Inferior parietal cortex (tissue), 1 donor: ENCODE results near the gene RBSN.
A peak's percentile ranks its signal among the peaks of the same experiment; 100 is the strongest.
"Not testable (repeated sequence)": the region's sequence is repeated elsewhere in the genome, so short reads cannot be mapped to it uniquely, and the experiment has no call there.

Source experiments
- DNase-seq: peaks from one replicate; pipeline ENCODE4 v3.0.0-alpha.2; 2016; ENCODE audit errors: extremely low spot score

The RBSN gene

GRCh38 chr3:15098503-15099363 lies at the start of gene RBSN:
RBSN (minus strand) TSS chr3:15099148; CDS start chr3:15096120, 3,028 bp downstream.
- peak; percentile 97 for DNase-seq

DNA sequence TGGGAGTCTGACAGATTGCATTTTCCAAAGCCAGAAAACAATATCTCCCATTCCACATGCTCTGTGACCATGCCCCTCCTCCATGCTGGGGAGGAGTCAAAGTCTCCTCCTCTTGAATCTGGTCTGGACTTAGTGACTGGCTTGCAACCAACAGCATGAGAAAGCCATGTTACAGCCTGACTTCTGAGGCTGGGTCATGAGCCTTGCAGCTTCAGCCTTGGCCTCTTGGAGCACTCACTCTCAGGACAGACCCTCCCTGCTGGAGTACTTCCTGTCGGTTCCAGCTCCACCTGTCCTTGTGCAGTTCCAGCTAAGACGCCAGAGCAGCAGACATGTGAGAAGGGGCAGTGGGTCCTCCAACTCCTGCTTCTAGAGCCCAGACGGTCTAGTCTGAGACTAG lies 49.7 kb upstream of the RBSN start:
- DNase-seq, result peak; percentile 31

- not testable (repeated sequence) for DNase-seq
These were observed 37.9 kb upstream of the RBSN start for GRCh38 chr3:15136885-15137284.

DNA sequence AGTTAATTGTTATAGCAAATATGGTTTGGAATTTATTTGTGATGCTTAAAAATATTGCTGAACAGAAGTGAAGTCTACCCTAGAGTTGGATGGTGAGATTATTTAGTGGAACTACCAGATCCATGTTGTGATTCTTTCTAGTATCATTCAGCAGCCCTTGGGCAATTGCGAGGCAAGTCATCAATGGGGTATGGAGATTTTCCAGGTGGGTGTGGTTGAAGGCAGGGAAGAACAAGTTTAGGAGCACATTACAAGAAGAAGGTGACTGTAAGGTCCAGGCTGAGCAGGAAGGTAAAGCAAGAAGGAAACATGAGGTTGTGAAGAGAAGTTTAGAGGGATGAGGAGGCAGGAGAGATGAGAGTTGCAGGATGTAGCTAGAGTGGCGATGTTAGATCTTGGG lies 36.0 kb upstream of the RBSN start:
- not testable (repeated sequence) for DNase-seq

DNA sequence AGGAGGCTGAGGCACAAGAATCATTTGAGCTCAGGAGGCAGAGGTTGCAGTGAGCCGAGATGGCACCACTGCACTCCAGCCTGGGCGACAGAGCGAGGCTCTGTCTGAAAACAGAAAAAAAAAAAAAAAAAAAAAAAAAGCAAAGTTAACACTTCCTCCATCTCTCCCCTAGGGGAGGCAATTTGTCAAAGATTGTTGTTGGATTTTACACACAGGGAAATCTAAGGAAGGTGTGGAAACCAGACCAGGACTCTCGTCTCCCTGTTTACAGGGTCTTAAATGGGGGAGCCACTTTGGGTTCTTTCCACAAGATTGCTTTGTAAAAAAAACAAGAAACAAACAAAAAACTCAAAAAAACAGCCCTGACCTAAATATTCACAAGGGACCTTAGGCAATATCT lies 29.5 kb upstream of the RBSN start:
- DNase-seq, result not testable (repeated sequence)

GRCh38 chr3:15126975-15127374 lies 28.0 kb upstream of the RBSN start:
- DNase-seq, result not testable (repeated sequence)

- no peak for DNase-seq
These were observed 23.4 kb upstream of the RBSN start for GRCh38 chr3:15122398-15122797.

DNA sequence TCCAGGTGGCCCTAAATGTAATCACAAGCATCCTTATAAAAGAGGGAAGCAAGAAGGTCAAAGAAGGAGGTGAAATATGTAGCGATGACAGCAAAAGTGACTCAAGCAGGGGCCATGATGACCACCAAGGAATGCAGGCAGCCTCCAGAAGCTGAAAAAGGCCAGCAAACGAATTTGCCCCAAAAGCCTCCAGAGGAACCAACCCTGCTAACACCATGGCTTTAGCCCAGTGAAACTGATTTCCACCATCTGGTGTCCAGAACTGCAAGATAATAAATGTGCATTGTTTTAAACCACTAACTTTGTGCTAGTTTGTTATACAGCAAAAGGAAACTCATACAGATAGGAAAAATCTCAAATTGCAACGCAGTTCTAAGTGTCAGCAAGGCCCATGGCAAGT lies 23.0 kb upstream of the RBSN start:
- DNase-seq, result no peak

- DNase-seq, result no peak
These were observed 22.0 kb upstream of the RBSN start for GRCh38 chr3:15120986-15121385.

DNA sequence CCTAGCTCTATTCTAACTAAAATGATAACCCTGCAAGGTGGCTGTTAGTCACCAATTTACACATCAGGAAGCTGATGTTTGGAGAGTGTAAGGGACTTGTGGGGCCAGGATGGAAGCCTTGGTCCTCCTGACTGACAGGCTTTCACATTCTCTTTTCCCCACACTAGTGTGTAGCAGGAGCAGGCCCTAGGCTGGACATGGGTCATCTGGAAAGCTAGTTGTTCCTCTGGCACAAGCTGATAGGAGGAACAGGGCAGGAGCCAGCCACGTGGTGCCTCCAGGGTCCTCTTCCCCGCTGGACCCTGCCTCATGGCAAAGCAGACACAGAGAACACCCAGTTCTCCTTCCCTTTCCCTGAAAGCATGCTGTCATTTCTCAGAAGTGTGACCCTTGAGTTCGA lies 18.1 kb upstream of the RBSN start:
- DNase-seq, result no peak

- no peak for DNase-seq
These were observed 17.2 kb upstream of the RBSN start for GRCh38 chr3:15116032-15116669.

GRCh38 chr3:15114466-15115358 lies 15.8 kb upstream of the RBSN start:
- no peak for DNase-seq

DNA sequence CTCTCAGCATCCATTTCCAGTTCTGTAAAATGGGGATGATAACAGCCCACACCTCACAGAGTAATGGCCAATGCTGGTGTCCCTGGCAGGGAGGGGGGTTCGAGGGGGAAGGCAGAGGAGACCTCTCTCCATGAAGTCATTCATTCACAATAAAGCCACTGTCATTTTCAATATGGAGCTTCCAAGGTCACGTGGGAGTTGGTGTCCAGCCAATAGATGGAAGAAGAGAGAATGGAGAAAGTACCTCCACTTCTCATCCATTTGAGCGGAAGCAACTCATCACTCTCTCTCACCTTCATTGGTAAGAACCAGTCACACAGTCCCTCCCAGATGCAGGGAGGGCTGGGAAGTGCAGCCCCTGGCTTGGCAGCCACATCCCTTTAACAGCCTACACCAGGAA lies 14.9 kb upstream of the RBSN start:
- no peak for DNase-seq

GRCh38 chr3:15113471-15113870 lies 14.5 kb upstream of the RBSN start:
- DNase-seq, result no peak

GRCh38 chr3:15112011-15112410 lies 13.1 kb upstream of the RBSN start:
- no peak for DNase-seq

- DNase-seq, result no peak
These were observed 11.3 kb upstream of the RBSN start for GRCh38 chr3:15110206-15110605.

- DNase-seq, result no peak
These were observed 9.9 kb upstream of the RBSN start for GRCh38 chr3:15108869-15109268.

DNA sequence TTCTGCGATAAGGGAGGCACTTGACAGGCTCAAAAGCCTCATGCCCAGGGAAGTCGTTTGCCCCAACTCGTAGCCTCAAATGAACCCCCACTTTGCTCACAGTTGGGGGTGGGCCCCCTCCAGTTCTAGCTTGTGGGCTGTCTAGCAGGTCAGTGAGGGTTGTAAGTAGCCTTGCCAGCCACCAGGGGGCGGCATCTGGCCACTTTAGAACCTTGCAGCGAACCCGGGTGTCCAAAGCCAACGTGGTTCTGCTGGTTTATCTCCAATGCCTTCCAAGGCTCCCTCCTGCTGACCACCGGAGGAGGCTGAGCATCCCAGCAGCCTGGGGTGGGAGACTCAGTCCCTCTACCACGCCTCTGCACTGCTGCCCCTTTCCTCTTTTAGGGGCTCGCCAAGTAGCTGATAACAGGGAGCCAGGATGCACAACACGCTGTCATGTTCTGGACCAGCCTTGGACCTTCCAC lies 9.2 kb upstream of the RBSN start:
- DNase-seq, result peak; percentile 87

DNA sequence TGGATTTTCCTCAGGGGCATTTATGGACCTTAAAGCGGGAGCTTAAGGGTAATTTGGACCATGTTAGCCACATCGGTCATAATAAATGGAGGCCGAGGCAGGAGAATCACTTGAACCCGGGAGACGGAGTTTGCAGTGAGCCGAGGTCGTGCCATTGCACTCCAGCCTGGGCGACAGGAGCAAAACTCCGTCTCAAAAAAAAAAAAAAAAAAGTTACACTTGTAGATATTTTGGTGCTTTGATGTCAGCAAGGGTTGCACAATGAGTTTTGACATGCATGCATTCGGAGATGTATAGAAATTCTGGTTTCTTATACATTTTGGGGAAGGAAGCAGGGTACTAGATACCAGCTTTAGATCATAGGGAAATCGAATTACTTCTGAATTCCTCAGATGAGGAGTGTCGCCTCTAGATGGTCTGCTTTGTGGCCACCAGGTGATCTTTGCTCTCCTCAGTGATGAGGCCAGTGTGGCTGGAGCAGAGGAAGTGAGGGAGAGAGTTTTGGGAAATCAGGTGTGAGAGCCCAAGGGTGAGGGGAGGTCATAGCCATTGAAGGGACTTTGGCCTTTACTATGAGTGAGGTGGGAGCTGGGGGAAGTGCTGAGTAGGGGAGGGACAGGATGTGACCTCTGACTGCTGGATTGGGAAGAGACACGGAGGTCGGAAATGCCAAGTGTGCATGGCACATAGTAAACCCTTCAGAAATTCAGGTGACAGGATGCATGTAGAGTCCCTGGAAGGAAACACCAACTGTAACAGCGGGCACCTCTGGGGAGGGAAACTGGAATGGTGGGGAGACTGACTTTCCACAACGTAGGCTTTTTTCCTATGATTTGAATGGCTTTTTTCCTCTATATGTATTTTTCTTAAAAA lies 8.4 kb upstream of the RBSN start:
- no peak for DNase-seq

- peak; percentile 32 for DNase-seq
These were observed 3.9 kb upstream of the RBSN start for GRCh38 chr3:15102836-15103235.

GRCh38 chr3:15102256-15102655 lies 3.3 kb upstream of the RBSN start:
- peak; percentile 20 for DNase-seq
